ENCODE measurements around the gene SH2D2A. TPM values are rescaled to one million over a fixed set of nuclear protein-coding genes. Genes with fewer than 3 reads are reported as not detected.

The SH2D2A gene
- total RNA-seq, 4 donors from 2014 or later: 0.94 TPM; not detected in 3

DNA sequence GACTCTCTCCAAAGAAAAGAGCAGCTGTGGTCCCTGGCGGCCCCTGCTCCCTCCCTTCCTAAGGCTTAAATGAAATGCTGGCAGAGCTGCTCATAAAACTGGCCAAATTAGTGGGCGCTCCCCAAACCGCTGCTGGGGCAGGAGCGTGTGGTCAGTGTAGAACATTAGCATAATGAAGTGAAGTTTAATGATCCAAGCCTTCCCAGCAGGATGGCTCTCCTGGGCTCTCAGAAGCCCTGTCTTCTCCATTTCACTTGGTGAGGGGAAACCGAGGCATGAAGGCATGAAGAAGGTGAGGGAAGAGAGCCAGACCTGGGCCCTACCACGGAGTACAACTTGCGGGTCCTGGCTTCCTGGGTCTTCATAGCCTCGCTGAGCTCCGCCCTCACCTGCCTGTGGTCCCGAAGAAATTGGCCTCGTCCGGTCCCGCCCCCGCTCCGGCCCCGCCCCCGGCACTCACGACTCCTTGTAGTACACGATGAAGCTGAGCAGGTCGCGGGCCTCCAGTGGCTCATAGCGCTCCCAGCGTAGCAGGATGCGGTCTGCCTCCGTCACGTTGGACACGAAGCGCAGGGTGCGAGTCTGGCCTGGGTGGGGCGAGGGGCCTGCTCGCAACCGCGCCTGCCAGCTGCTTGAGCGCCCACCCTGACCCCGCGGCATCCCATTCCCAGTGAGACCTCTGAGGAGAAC, 32.0 kb upstream of the SH2D2A start:
- H3K4me3 ChIP-seq: no peak overlapping the region
- no peaks in the 10 kb centered on the region for H3K36me3 ChIP-seq
- no peak overlapping the region for H3K27ac ChIP-seq
- 23 to 29% methylated on average over 5 to 6 of the region's 36 CpGs for WGBS, 2 donors (ENCODE audit: low coverage in 1 of 2)
- TF ChIP-seq, protein P1, sequence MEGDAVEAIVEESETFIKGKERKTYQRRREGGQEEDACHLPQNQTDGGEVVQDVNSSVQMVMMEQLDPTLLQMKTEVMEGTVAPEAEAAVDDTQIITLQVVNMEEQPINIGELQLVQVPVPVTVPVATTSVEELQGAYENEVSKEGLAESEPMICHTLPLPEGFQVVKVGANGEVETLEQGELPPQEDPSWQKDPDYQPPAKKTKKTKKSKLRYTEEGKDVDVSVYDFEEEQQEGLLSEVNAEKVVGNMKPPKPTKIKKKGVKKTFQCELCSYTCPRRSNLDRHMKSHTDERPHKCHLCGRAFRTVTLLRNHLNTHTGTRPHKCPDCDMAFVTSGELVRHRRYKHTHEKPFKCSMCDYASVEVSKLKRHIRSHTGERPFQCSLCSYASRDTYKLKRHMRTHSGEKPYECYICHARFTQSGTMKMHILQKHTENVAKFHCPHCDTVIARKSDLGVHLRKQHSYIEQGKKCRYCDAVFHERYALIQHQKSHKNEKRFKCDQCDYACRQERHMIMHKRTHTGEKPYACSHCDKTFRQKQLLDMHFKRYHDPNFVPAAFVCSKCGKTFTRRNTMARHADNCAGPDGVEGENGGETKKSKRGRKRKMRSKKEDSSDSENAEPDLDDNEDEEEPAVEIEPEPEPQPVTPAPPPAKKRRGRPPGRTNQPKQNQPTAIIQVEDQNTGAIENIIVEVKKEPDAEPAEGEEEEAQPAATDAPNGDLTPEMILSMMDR (IDR thresholded peaks at IDR 0.05): no peak
- TF ChIP-seq POLR2A (IDR thresholded peaks at IDR 0.05) (no peak), EP300 (IDR thresholded peaks at IDR 0.05) (no peak), POLR2AphosphoS5 (IDR thresholded peaks at IDR 0.05) (no peak)
- no peak for ATAC-seq
- H3K4me1 ChIP-seq: peaks cover 0 to 35% (median 0%) of the 10 kb centered on the region in 3 donors
- no peaks in the 10 kb centered on the region for H3K9me3 ChIP-seq
- peaks cover 72% of the 10 kb centered on the region for H3K27me3 ChIP-seq

DNA sequence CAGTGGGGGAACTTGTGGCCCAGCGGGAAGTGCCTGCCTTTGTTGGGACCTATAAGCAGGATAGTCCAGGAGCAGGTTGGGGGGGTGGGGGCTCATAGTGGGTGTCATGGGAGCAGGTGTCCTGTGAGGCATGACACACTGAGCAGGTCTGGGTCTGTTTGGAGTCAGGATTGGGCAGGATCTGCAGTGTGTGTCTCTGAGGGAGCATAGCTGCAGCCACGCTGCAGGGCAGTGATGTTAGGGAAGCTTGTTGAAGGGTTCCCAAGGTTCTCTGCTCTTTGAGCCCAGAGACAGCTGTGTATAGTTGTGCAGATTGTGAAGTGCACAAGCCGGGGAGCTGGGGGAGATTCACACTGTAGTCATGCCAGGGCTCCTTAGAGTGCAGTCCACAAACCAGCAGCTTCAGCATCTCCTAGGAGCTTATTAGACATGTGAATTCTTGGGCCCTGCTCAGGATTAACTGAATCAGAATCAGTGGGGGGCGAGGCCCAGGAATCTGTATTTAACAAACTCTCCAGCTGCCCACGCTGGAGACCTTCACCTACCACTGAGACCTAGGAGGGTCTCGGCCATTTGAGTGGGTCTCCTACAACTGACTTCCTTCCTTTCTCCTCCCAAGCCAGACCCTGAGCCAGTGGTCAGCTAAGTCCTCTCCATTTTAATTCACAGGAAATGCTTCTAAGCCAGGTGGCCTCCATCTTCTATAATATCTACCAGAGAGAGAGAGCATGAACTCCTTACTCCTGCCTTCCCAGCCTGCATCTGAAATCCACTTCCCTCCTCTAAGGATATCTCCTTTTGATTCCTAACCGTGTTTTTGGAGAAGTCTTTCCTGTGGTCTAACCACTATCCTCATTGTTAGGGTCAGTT, 31.2 kb upstream of the SH2D2A start:
- Histone ChIP-seq H3K36me3 (no peaks in the 10 kb centered on the region), H3K4me3 (no peak overlapping the region), H3K4me1 (peaks cover 0 to 34% (median 0%) of the 10 kb centered on the region in 3 donors), H3K27me3 (peaks cover 78% of the 10 kb centered on the region), H3K27ac (no peak overlapping the region), H3K9me3 (no peaks in the 10 kb centered on the region)
- ATAC-seq: no peak
- TF ChIP-seq POLR2A (IDR thresholded peaks at IDR 0.05) (no peak), EP300 (IDR thresholded peaks at IDR 0.05) (no peak), POLR2AphosphoS5 (IDR thresholded peaks at IDR 0.05) (no peak)
- TF ChIP-seq, protein P1 (IDR thresholded peaks at IDR 0.05): no peak
- WGBS, 2 donors (ENCODE audit: low coverage in 1 of 2): 62 to 84% methylated on average over 3 to 6 of the region's 7 CpGs

DNA sequence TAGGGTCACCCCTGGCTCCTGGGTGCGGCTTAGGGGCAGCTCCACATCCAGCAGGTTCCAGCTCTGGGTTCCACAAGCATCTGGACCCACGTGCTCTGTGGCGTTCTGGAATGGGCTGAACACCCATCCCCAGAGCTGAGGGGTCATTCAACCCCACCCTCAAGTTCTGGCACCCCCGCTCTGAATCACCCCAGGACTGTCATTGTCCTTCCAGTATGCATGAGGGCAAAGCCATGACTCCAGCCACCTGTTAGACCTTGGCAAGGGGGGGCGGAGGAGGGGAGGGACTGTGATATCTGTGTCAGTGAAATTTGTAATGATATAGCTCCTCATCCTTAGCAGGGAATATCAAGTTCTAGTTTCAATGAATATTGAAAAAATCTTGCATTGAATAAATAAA, 30.0 kb upstream of the SH2D2A start:
- Histone ChIP-seq H3K9me3 (no peaks in the 10 kb centered on the region), H3K27ac (no peak overlapping the region), H3K36me3 (no peaks in the 10 kb centered on the region), H3K4me1 (peaks cover 0 to 23% (median 0%) of the 10 kb centered on the region in 3 donors), H3K4me3 (no peak overlapping the region), H3K27me3 (peaks cover 86% of the 10 kb centered on the region)
- TF ChIP-seq, protein P1 (IDR thresholded peaks at IDR 0.05): no peak
- TF ChIP-seq POLR2AphosphoS5 (IDR thresholded peaks at IDR 0.05): no peak
- no peak for TF ChIP-seq EP300 (IDR thresholded peaks at IDR 0.05)
- TF ChIP-seq POLR2A (IDR thresholded peaks at IDR 0.05): no peak
- no peak for ATAC-seq
- no CpG with 5 or more reads among the region's 5 CpGs for WGBS, 2 donors (ENCODE audit: low coverage in 1 of 2)

DNA sequence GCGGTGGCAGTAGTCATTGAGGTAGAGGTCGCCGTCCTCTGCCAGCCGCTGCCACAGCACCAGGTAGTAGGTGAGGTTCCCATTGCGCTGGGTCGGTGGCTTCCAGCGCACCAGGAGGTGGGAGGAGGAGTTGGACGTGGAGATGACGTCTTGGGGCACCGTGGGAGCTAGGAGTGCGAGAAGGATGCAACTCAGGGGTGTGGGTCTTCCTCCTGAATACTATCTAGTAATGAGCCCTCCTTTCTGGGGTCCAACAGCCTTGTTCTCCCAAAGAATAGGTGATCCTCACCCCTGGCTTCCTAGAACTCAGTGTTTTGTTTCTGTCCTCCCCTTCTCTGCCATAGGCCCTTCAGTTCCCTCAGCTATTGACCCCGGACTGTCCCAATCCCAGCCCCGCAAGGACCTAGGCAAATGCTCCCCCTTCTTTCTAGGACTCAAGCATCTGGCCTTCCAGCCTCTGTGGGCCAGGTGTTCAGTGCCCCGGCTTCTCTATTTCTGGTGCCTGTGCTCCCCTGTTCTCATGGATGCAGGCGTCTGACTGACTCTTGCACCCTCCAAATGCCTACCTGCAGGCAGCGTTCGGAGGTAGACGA, 29.4 kb upstream of the SH2D2A start:
- H3K4me3 ChIP-seq: no peak overlapping the region
- H3K4me1 ChIP-seq: peaks cover 0 to 23% (median 0%) of the 10 kb centered on the region in 3 donors
- ATAC-seq: no peak
- TF ChIP-seq POLR2AphosphoS5 (IDR thresholded peaks at IDR 0.05) (no peak), POLR2A (IDR thresholded peaks at IDR 0.05) (no peak), EP300 (IDR thresholded peaks at IDR 0.05) (no peak)
- TF ChIP-seq, protein P1 (IDR thresholded peaks at IDR 0.05): no peak
- no peaks in the 10 kb centered on the region for H3K36me3 ChIP-seq
- 15 to 43% methylated on average over 7 to 8 of the region's 18 CpGs for WGBS, 2 donors (ENCODE audit: low coverage in 1 of 2)
- H3K27me3 ChIP-seq: peaks cover 91% of the 10 kb centered on the region
- H3K9me3 ChIP-seq: no peaks in the 10 kb centered on the region
- no peak overlapping the region for H3K27ac ChIP-seq
